Gastrocnemius medialis (tissue), 4 donors: ENCODE results near the gene ERCC5. TPM values are rescaled to one million over a fixed set of nuclear protein-coding genes. Genes with fewer than 3 reads are reported as not detected.
A peak's percentile ranks its signal among the peaks of the same experiment; 100 is the strongest.

ENCODE experiments used
- ATAC-seq, 2 donors: fragments of 150-250 bp; one replicate each; pipeline ENCODE4 v1.9.1; 2016
- DNase-seq, 2 donors: peaks; one replicate each; pipeline ENCODE4 v3.0.0-alpha.2; 2019
- H3K27ac ChIP-seq, 4 donors: fragments of 200-600 bp; sonication (generic); 1 replicate in 1 of 4; 2 replicates in 3 of 4; pipeline ENCODE4 v1.5.1; 2016 to 2018; ENCODE audit warnings: mild to moderate bottlenecking in 2 of 4, moderate library complexity in 1 of 4
- H3K27me3 ChIP-seq, 3 donors: fragments of 200-600 bp; sonication (generic) in 2 of 3; 1 replicate in 1 of 3; 2 replicates in 2 of 3; pipeline versions ENCODE4 v1.5.1 to v1.6.0; 2016 to 2019; ENCODE audit warnings: mild to moderate bottlenecking in 1 of 3, moderate library complexity in 1 of 3
- H3K36me3 ChIP-seq, 2 donors: fragments of 200-600 bp; sonication (generic) in 1 of 2; one replicate each; pipeline ENCODE4 v1.5.1; 2017 to 2018
- H3K4me1 ChIP-seq, 2 donors: fragments of 200-600 bp; sonication (generic) in 1 of 2; one replicate each; pipeline ENCODE4 v1.5.1; 2016 to 2017; ENCODE audit warnings: mild to moderate bottlenecking in 2 of 2
- H3K4me3 ChIP-seq, 4 donors: fragments of 200-600 bp; sonication (generic) in 3 of 4; 1 replicate in 1 of 4; 2 replicates in 3 of 4; pipeline ENCODE4 v1.5.1; 2016 to 2019; ENCODE audit warnings: mild to moderate bottlenecking in 2 of 4
- H3K9me3 ChIP-seq, 3 donors: fragments of 200-600 bp; sonication (generic) in 2 of 3; 1 replicate in 1 of 3; 2 replicates in 2 of 3; pipeline ENCODE4 v1.5.1; 2016 to 2019
- POLR2A ChIP-seq, 2 donors: fragments of 450-650 bp; IDR thresholded peaks; one replicate each; pipeline ENCODE4 v1.6.1; 2017; ENCODE audit warnings: antibody characterized with exemption in 2 of 2, mild to moderate bottlenecking in 2 of 2, moderate library complexity in 2 of 2
- in situ Hi-C, 4 donors: fragments of 200-750 bp; cut with MboI; loops; one replicate each; pipeline versions ENCODE4 v1.15.0 to v1.8.0; 2017; ENCODE audit warnings: low sequenced_read_pairs in 4 of 4
- intact Hi-C: fragments of 100-400 bp; cut with DNase I; formaldehyde crosslinking; loops from one replicate; pipeline ENCODE4 v1.15.1; 2023; ENCODE audit warnings: low total_unique reads
- total RNA-seq, 4 donors: library from RNA; depleted of rRNA; stranded (reverse); fragments of >200 nt; gene quantifications; one replicate each; pipeline versions ENCODE4 v1.1.0 to v1.2.3, GENCODE V29; 2016
- TF ChIP-seq, protein P1 (sequence below), 5 experiments: fragments of 450-650 bp in 3 of 5; fragments of 200-600 bp in 2 of 5; sonication (generic) in 2 of 5; IDR thresholded peaks in 4 of 5; conservative IDR thresholded peaks in 1 of 5; 1 replicate in 4 of 5; 2 replicates in 1 of 5; pipeline ENCODE4 v1.5.1; 2016 to 2019; ENCODE audit warnings: antibody characterized with exemption in 5 of 5, mild to moderate bottlenecking in 3 of 5, moderate library complexity in 3 of 5

The ERCC5 gene
- total RNA-seq, 4 donors from 2014 or later = 43.5 to 77.7 (median 46.8) TPM

DNA sequence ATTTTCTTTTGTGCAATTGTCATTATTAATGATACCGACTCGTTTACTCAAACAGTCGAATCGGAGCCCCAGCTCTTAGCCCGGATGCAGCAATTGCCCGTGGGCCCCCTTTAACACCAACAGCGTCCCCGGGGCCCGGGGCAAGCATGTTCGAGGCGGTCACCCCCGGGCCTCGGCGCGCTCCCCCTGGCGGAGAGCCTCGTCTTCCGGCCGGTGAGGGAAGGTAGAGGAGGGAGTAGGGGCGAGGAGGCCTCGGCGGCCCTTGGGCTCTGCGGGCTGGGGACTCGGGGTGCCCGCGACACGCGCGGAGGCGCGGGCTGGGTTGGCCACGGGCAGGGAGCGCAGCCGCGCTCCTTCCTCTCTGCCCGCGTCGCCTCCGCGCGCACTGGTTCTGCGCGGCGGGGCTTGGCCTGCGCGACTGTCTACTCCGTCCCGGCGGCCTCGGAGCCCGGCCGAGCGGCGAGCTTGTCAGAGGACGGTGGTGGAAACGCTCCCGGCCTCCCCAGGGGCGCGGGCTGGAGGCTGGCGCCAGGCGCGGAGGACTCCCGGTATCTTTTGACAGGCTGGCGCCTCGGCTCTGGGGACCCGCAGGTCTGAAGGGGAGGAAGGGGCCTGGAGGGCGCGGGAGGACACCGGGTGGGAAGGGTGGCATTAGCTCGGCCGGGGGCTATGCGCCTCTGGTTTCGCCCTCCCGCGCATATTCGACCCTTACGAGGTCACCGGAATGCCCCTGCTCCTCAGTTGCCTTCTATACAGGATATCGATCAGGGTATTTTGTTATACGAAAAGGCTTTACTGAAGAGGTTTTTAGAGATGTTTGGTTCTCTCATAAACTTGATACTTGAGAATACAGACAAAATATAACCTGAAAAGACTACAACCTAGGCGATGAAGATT lies 45.4 kb upstream of the ERCC5 start:
- ATAC-seq (peak; percentile 75 to 83), DNase-seq (peak; percentile 57 to 77)
- intact Hi-C loops = loop anchor here (1.0 to 5.0 kb wide), 3 partner anchors 73 to 220 kb away; no protein-coding TSS in a partner anchor
- Histone ChIP-seq H3K27me3 (no peaks in the 10 kb centered on the region), H3K4me3 (peak overlapping the region; percentile 68 to 87 (median 78)), H3K9me3 (no peaks in the 10 kb centered on the region), H3K27ac (peak overlapping the region; percentile 75 to 91 (median 89)), H3K4me1 (peaks cover 25 to 29% of the 10 kb centered on the region in 2 donors), H3K36me3 (no peaks in the 10 kb centered on the region)
- TF ChIP-seq POLR2A (IDR thresholded peaks at IDR 0.05) = no peak
- TF ChIP-seq, protein P1, sequence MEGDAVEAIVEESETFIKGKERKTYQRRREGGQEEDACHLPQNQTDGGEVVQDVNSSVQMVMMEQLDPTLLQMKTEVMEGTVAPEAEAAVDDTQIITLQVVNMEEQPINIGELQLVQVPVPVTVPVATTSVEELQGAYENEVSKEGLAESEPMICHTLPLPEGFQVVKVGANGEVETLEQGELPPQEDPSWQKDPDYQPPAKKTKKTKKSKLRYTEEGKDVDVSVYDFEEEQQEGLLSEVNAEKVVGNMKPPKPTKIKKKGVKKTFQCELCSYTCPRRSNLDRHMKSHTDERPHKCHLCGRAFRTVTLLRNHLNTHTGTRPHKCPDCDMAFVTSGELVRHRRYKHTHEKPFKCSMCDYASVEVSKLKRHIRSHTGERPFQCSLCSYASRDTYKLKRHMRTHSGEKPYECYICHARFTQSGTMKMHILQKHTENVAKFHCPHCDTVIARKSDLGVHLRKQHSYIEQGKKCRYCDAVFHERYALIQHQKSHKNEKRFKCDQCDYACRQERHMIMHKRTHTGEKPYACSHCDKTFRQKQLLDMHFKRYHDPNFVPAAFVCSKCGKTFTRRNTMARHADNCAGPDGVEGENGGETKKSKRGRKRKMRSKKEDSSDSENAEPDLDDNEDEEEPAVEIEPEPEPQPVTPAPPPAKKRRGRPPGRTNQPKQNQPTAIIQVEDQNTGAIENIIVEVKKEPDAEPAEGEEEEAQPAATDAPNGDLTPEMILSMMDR (IDR thresholded peaks at IDR 0.05 in 4 of 5, conservative IDR thresholded peaks at IDR 0.05 in 1 of 5) = peak; percentile 63 to 82 (median 76)
- in situ Hi-C loops = no loop called here

DNA sequence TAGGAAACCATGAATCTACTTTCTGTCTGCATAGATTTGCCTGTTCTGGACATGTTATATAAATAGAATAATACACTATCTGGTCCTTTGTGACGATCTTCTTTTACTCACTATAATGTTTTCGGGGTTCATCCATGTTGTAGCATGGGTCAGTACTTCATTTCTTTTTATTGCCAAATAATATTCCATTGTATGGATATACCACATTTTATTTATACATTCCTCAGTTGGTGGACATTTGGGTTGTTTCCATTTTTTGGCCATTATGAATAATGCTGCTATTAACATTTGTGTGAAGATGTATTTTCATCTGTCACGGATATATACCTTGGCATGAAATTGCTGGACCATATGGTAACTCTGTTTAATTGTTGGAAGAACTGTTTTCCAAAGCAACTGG lies 40.2 kb upstream of the ERCC5 start:
- Histone ChIP-seq H3K27me3 (no peaks in the 10 kb centered on the region), H3K4me3 (no peak overlapping the region), H3K9me3 (no peaks in the 10 kb centered on the region), H3K4me1 (peaks cover 21 to 29% of the 10 kb centered on the region in 2 donors), H3K27ac (no peak overlapping the region), H3K36me3 (peaks cover 0 to 8% of the 10 kb centered on the region in 2 donors)
- intact Hi-C loops = no loop called here
- no peak for DNase-seq
- in situ Hi-C loops = no loop called here
- no peak for ATAC-seq
- TF ChIP-seq POLR2A (IDR thresholded peaks at IDR 0.05) = no peak
- TF ChIP-seq, protein P1 (IDR thresholded peaks at IDR 0.05 in 4 of 5, conservative IDR thresholded peaks at IDR 0.05 in 1 of 5) = no peak

DNA sequence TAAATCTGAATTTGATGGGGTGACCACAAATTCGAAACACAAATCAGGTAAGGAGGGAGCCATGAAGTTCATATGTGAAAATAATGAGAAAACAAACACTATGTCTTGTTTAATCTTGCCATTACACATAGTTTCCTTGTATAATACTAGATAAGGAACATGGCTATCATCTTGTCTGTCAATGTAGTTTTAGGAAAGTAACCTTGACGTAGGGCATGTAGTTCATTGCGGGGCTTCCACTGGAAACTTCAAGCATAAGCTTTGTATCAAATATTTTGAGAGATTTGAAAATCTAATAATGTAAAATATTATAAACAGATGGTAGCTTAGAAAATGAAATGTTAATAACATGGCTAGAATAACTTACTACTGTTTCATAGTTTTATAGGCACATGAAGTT lies 38.1 kb upstream of the ERCC5 start:
- intact Hi-C loops = no loop called here
- Histone ChIP-seq H3K9me3 (no peaks in the 10 kb centered on the region), H3K36me3 (peaks cover 0 to 22% of the 10 kb centered on the region in 2 donors), H3K27ac (no peak overlapping the region), H3K4me3 (no peak overlapping the region), H3K27me3 (no peaks in the 10 kb centered on the region), H3K4me1 (peaks cover 10 to 13% of the 10 kb centered on the region in 2 donors)
- in situ Hi-C loops = no loop called here
- ATAC-seq = no peak
- TF ChIP-seq POLR2A (IDR thresholded peaks at IDR 0.05) = no peak
- TF ChIP-seq, protein P1 (IDR thresholded peaks at IDR 0.05 in 4 of 5, conservative IDR thresholded peaks at IDR 0.05 in 1 of 5) = no peak
- no peak for DNase-seq

DNA sequence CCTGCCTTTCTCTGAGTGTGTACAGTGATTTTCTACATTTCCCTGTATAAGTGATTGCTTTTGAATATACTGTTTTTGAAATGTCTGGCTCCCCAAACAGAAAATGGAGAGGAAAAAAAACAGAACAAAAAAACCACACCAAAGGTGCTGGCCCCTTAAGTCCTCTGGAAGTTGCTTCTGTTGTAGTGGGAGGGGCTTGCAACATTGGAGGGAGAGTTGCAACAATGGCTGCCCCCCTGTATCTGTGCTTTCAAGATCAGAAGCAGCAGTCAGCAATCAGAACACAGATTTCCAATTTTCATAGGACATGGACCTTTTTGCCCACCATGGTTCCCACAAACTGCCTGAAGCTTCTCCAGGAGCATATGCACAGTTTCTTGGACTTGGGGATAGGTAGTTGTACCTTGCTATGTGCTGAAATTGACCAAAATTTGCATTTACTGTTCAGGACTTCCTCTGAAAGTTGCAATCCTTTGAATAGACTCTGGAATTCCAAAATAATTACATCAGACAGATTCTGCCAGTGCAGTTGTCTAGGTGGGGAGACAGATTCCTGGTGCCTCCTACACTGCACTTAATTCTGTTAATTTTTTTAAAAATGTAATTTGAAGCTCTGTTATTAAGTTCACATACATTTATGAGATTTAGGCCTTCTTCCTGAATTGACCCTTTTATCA lies 33.1 kb upstream of the ERCC5 start:
- H3K27ac ChIP-seq = no peak overlapping the region
- H3K4me1 ChIP-seq = peaks cover 0 to 14% of the 10 kb centered on the region in 2 donors
- peaks cover 0 to 25% of the 10 kb centered on the region in 2 donors for H3K36me3 ChIP-seq
- in situ Hi-C loops = no loop called here
- no peak for DNase-seq
- TF ChIP-seq, protein P1 (IDR thresholded peaks at IDR 0.05 in 4 of 5, conservative IDR thresholded peaks at IDR 0.05 in 1 of 5) = no peak
- intact Hi-C loops = no loop called here
- no peak for ATAC-seq
- H3K9me3 ChIP-seq = no peaks in the 10 kb centered on the region
- H3K27me3 ChIP-seq = no peaks in the 10 kb centered on the region
- H3K4me3 ChIP-seq = no peak overlapping the region
